ENCODE data around the gene SMU1. TPM values are rescaled to one million over a fixed set of nuclear protein-coding genes. Genes with fewer than 3 reads are reported as not detected.

Gene SMU1
- total RNA-seq, 2 donors from 2014 or later: 25.0 to 28.7 TPM

GRCh38 chr9:33030285-33030684 is 46.2 kb downstream of the SMU1 start:
- Histone ChIP-seq H3K36me3 (ENCODE audit: control insufficient read depth, insufficient read depth, low read length) (peaks cover 90% of the 10 kb centered on the region), H3K9ac (ENCODE audit: extremely low read depth, low read length, poor library complexity, severe bottlenecking) (no peak overlapping the region), H3K9me3 (ENCODE audit: control insufficient read depth, low read length) (no peaks in the 10 kb centered on the region), H3K27ac (ENCODE audit: low read depth, low read length) (no peak overlapping the region), H3K4me3 (ENCODE audit: low read length) (no peak overlapping the region), H3K4me1 (ENCODE audit: control insufficient read depth, insufficient read depth, low read length) (peaks cover 4% of the 10 kb centered on the region), H3K27me3 (ENCODE audit: control insufficient read depth, insufficient read depth, low read length, poor library complexity, severe bottlenecking) (no peaks in the 10 kb centered on the region)
- peaks cover 16% of the 10 kb centered on the region for H3K4me1 Mint-ChIP-seq
- no peaks in the 10 kb centered on the region for H3K27me3 Mint-ChIP-seq (ENCODE audit: insufficient read depth)
- WGBS, 2 experiments (ENCODE audit: insufficient coverage in 1 of 2, insufficient read length in 1 of 2): 90 to 98% methylated on average over 2 to 5 of the region's 5 CpGs
- H3K36me3 Mint-ChIP-seq (ENCODE audit: low read depth): peaks cover 81% of the 10 kb centered on the region
- no peak for DNase-seq
- no peak overlapping the region for H3K27ac Mint-ChIP-seq
- no peak overlapping the region for H3K4me3 Mint-ChIP-seq
- H3K9me3 Mint-ChIP-seq: no peaks in the 10 kb centered on the region
- TF ChIP-seq CTCF (conservative IDR thresholded peaks at IDR 0.05): no peak

GRCh38 chr9:33029231-33029786 is 47.2 kb downstream of the SMU1 start:
- no peaks in the 10 kb centered on the region for H3K27me3 Mint-ChIP-seq (ENCODE audit: insufficient read depth)
- no peaks in the 10 kb centered on the region for H3K9me3 Mint-ChIP-seq
- no peaks in the 10 kb centered on the region for H3K9me3 ChIP-seq (ENCODE audit: control insufficient read depth, low read length)
- H3K9ac ChIP-seq (ENCODE audit: extremely low read depth, low read length, poor library complexity, severe bottlenecking): no peak overlapping the region
- H3K36me3 Mint-ChIP-seq (ENCODE audit: low read depth): peaks cover 71% of the 10 kb centered on the region
- 91 to 96% methylated on average over 2 to 4 of the region's 4 CpGs for WGBS, 2 experiments (ENCODE audit: insufficient coverage in 1 of 2, insufficient read length in 1 of 2)
- peak overlapping the region; percentile 56 for H3K4me3 ChIP-seq (ENCODE audit: low read length)
- DNase-seq: no peak
- peaks cover 17% of the 10 kb centered on the region for H3K4me1 Mint-ChIP-seq
- no peaks in the 10 kb centered on the region for H3K27me3 ChIP-seq (ENCODE audit: control insufficient read depth, insufficient read depth, low read length, poor library complexity, severe bottlenecking)
- no peak overlapping the region for H3K27ac Mint-ChIP-seq
- no peak overlapping the region for H3K27ac ChIP-seq (ENCODE audit: low read depth, low read length)
- H3K4me3 Mint-ChIP-seq: no peak overlapping the region
- TF ChIP-seq CTCF (conservative IDR thresholded peaks at IDR 0.05): no peak
- H3K4me1 ChIP-seq (ENCODE audit: control insufficient read depth, insufficient read depth, low read length): peaks cover 4% of the 10 kb centered on the region
- H3K36me3 ChIP-seq (ENCODE audit: control insufficient read depth, insufficient read depth, low read length): peaks cover 80% of the 10 kb centered on the region

- no peaks in the 10 kb centered on the region for H3K9me3 ChIP-seq (ENCODE audit: control insufficient read depth, low read length)
- peak overlapping the region; percentile 98 for H3K27ac ChIP-seq (ENCODE audit: low read depth, low read length)
- peak overlapping the region; percentile 97 for H3K4me3 ChIP-seq (ENCODE audit: low read length)
- Mint-ChIP-seq H3K27ac (peak overlapping the region; percentile 93), H3K36me3 (ENCODE audit: low read depth) (peaks cover 50% of the 10 kb centered on the region), H3K4me1 (peaks cover 30% of the 10 kb centered on the region), H3K4me3 (peak overlapping the region; percentile 96), H3K9me3 (no peaks in the 10 kb centered on the region), H3K27me3 (ENCODE audit: insufficient read depth) (no peaks in the 10 kb centered on the region)
- peak; percentile 91 for DNase-seq
- peaks cover 49% of the 10 kb centered on the region for H3K36me3 ChIP-seq (ENCODE audit: control insufficient read depth, insufficient read depth, low read length)
- TF ChIP-seq CTCF (conservative IDR thresholded peaks at IDR 0.05): no peak
- no peaks in the 10 kb centered on the region for H3K27me3 ChIP-seq (ENCODE audit: control insufficient read depth, insufficient read depth, low read length, poor library complexity, severe bottlenecking)
- 6 to 25% methylated on average over 6 to 30 of the region's 36 CpGs for WGBS, 2 experiments (ENCODE audit: insufficient coverage in 1 of 2, insufficient read length in 1 of 2)
- peaks cover 9% of the 10 kb centered on the region for H3K4me1 ChIP-seq (ENCODE audit: control insufficient read depth, insufficient read depth, low read length)
- H3K9ac ChIP-seq (ENCODE audit: extremely low read depth, low read length, poor library complexity, severe bottlenecking): peak overlapping the region; percentile 95
Measured at GRCh38 chr9:33025572-33026342, 50.7 kb downstream of the SMU1 start.
